Thyroid gland (tissue), 4 donors: ENCODE data around the gene LMX1B. TPM values are rescaled to one million over a fixed set of nuclear protein-coding genes. Genes with fewer than 3 reads are reported as not detected.

Experiments used
- DNase-seq, 2 donors: peaks; one replicate each; pipeline ENCODE4 v3.0.0-alpha.2; 2019
- H3K27ac ChIP-seq, 3 donors: fragments of 200-600 bp; sonication (generic); 1 replicate in 2 of 3; 2 replicates in 1 of 3; pipeline ENCODE4 v1.5.1; 2016 to 2019; ENCODE audit warnings: mild to moderate bottlenecking in 1 of 3, moderate library complexity in 1 of 3
- H3K27me3 ChIP-seq: fragments of 200-600 bp; sonication (generic); one replicate; pipeline ENCODE4 v1.5.1; 2019
- H3K36me3 ChIP-seq, 2 donors: fragments of 200-600 bp; sonication (generic); one replicate each; pipeline ENCODE4 v1.5.1; 2016 to 2019
- H3K4me1 ChIP-seq, 2 donors: fragments of 200-600 bp; sonication (generic); one replicate each; pipeline ENCODE4 v1.5.1; 2017 to 2019
- H3K4me3 ChIP-seq, 3 donors: fragments of 200-600 bp; sonication (generic); replicated peaks in 1 of 3; 1 replicate in 2 of 3; 2 replicates in 1 of 3; pipeline ENCODE4 v1.5.1; 2016; ENCODE audit warnings: mild to moderate bottlenecking in 1 of 3
- H3K9me3 ChIP-seq: fragments of 200-600 bp; sonication (generic); one replicate; pipeline ENCODE4 v1.5.1; 2017
- POLR2A ChIP-seq, 2 donors: fragments of 450-650 bp; IDR thresholded peaks; one replicate each; pipeline ENCODE4 v1.6.1; 2017; ENCODE audit warnings: antibody characterized with exemption in 2 of 2, mild to moderate bottlenecking in 2 of 2, moderate library complexity in 1 of 2
- WGBS, 2 donors: methylation state at CpG; one replicate each; pipeline ENCODE4 v1.1.5; 2017; 5-methylcytosine and 5-hydroxymethylcytosine counted together
- intact Hi-C: fragments of 100-400 bp; cut with DNase I; formaldehyde crosslinking; loops from one replicate; pipeline ENCODE4 v1.15.1; 2023
- total RNA-seq, 4 donors: library from RNA; depleted of rRNA; stranded (reverse); fragments of >200 nt; gene quantifications; one replicate each; pipeline ENCODE4 v1.2.3, GENCODE V29; 2016
- TF ChIP-seq, protein P1 (sequence below), 6 experiments: fragments of 200-600 bp in 3 of 6; fragments of 450-650 bp in 3 of 6; sonication (generic) in 3 of 6; IDR thresholded peaks; one replicate each; pipeline ENCODE4 v1.5.1; 2016 to 2019; ENCODE audit warnings: antibody characterized with exemption in 6 of 6, mild to moderate bottlenecking in 2 of 6, inconsistent platforms in 1 of 6, moderate library complexity in 1 of 6

Gene LMX1B
- total RNA-seq, 4 donors from 2014 or later: 0.68 to 5.5 (median 1.7) TPM

GRCh38 chr9:126612326-126612812, 1.4 kb upstream of the LMX1B start:
- no peaks in the 10 kb centered on the region for H3K27me3 ChIP-seq
- peaks cover 13 to 51% of the 10 kb centered on the region in 2 donors for H3K4me1 ChIP-seq
- peak overlapping the region in 1 of 3 donors; percentile 47 for H3K27ac ChIP-seq
- no peaks in the 10 kb centered on the region for H3K36me3 ChIP-seq
- WGBS, 2 donors: 0 to 20% methylated on average over 1 to 15 of the region's 54 CpGs
- intact Hi-C loops: loop anchor here (5.0 to 10.0 kb wide), 2 partner anchors 80 to 172 kb away; no protein-coding TSS in a partner anchor
- no peaks in the 10 kb centered on the region for H3K9me3 ChIP-seq
- no peak for TF ChIP-seq POLR2A (IDR thresholded peaks at IDR 0.05)
- TF ChIP-seq, protein P1, sequence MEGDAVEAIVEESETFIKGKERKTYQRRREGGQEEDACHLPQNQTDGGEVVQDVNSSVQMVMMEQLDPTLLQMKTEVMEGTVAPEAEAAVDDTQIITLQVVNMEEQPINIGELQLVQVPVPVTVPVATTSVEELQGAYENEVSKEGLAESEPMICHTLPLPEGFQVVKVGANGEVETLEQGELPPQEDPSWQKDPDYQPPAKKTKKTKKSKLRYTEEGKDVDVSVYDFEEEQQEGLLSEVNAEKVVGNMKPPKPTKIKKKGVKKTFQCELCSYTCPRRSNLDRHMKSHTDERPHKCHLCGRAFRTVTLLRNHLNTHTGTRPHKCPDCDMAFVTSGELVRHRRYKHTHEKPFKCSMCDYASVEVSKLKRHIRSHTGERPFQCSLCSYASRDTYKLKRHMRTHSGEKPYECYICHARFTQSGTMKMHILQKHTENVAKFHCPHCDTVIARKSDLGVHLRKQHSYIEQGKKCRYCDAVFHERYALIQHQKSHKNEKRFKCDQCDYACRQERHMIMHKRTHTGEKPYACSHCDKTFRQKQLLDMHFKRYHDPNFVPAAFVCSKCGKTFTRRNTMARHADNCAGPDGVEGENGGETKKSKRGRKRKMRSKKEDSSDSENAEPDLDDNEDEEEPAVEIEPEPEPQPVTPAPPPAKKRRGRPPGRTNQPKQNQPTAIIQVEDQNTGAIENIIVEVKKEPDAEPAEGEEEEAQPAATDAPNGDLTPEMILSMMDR (IDR thresholded peaks at IDR 0.05): no peak
- DNase-seq: no peak
- peak overlapping the region in 1 of 3 donors; percentile 45 for H3K4me3 ChIP-seq

DNA sequence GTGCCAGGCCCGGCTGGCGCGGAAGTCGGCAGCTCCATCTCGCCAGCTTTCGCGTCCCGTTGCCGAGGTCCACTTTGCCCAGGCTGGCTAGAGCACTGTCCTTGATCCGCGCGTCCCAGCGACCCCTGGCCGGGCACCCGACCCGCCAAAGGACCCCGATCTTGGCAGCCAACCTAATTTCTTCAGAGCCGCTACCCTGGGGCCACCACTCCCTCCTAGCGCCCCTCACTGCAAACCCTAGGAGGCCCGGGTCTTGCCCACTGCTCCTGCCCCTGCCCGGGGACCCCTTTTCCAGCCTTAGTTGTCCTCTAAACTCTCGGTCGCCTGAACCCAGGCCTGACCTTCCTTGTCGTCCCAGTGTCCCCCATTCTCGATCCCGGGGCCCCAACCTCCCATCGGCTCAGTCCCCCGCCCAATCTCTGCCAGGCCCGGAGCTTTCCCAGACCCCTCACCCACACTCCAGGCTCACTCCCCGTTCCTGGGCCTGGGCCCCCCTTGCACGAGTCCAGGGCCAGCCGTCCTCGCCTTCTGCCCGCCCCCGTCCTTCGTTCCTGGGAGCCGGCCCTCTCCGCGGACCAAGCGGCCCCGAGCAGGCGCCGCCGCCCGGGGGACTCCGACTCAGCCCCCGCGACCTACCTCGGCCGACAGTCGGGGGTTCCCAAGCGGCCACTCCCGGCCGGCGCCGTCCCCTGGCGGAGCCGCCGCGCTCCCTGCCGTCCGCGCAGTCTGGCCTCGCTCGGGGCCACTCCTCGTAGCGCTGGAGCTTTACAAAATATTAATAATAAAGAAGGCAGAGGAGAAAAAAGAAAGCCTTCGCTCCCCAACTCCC, 701 bp upstream of the LMX1B start:
- Histone ChIP-seq H3K27me3 (no peaks in the 10 kb centered on the region), H3K4me3 (peak overlapping the region in 2 of 3 donors; percentile 20 to 45), H3K9me3 (no peaks in the 10 kb centered on the region), H3K36me3 (no peaks in the 10 kb centered on the region), H3K27ac (peak overlapping the region in 1 of 3 donors; percentile 47), H3K4me1 (peaks cover 13 to 47% of the 10 kb centered on the region in 2 donors)
- TF ChIP-seq, protein P1 (IDR thresholded peaks at IDR 0.05): no peak
- no peak for TF ChIP-seq POLR2A (IDR thresholded peaks at IDR 0.05)
- intact Hi-C loops: loop anchor here (5.0 to 10.0 kb wide), 2 partner anchors 79 to 172 kb away; no protein-coding TSS in a partner anchor
- WGBS, 2 donors: 3 to 4% methylated on average over 21 to 51 of the region's 68 CpGs
- DNase-seq: no peak

GRCh38 chr9:126614088-126614454, 343 bp downstream of the LMX1B start:
- Histone ChIP-seq H3K36me3 (no peaks in the 10 kb centered on the region), H3K9me3 (no peaks in the 10 kb centered on the region), H3K27me3 (no peaks in the 10 kb centered on the region), H3K4me1 (peaks cover 13 to 52% of the 10 kb centered on the region in 2 donors), H3K4me3 (peak overlapping the region in 1 of 3 donors; percentile 10), H3K27ac (no peak overlapping the region)
- no CpG with 5 or more reads among the region's 64 CpGs for WGBS, 2 donors
- intact Hi-C loops: loop anchor here (5.0 to 10.0 kb wide), 2 partner anchors 78 to 171 kb away; no protein-coding TSS in a partner anchor
- TF ChIP-seq, protein P1 (IDR thresholded peaks at IDR 0.05): no peak
- DNase-seq: peak in 1 of 2 donors; percentile 20

DNA sequence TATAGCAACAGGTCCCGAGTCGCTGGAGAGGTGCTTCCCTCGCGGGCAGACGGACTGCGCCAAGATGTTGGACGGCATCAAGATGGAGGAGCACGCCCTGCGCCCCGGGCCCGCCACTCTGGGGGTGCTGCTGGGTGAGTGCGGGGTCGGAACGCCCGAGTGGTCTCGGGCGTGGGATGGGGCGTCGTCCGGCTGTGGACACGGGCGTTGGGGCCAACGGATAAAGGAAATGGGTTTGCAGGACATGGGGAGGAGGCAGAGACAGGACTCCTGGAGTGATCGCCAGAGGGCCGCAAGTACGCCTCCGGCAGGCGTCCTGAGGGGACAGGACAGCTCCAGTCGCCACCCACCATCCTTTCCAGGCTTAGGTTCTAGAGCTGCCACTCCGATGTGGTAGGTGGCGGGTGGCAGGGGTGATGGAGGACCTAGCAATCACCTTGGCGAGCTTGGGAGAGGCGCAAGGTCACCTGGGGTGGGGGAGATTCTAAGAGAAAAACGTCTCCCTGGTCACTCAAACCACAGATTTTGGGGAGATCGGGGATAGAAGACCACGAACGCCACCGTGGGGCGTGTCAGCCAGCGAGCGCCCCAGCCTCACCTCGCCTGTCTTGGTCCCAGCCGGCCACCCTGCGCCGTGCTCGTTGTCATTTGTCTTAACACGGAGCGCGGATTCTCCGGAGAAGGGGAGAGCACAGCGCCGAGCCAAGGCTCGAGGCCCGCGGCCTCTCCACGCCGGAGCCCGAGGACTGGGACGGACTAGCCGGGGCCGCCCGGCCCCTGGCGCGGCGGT, 922 bp downstream of the LMX1B start:
- H3K4me3 ChIP-seq: peak overlapping the region in 1 of 3 donors; percentile 10
- DNase-seq: no peak
- TF ChIP-seq, protein P1 (IDR thresholded peaks at IDR 0.05): no peak
- TF ChIP-seq POLR2A (IDR thresholded peaks at IDR 0.05): no peak
- H3K27ac ChIP-seq: no peak overlapping the region
- WGBS, 2 donors: 4 to 9% methylated on average over 10 to 30 of the region's 65 CpGs
- peaks cover 13 to 52% of the 10 kb centered on the region in 2 donors for H3K4me1 ChIP-seq
- intact Hi-C loops: loop anchor here (5.0 to 10.0 kb wide), 2 partner anchors 78 to 170 kb away; no protein-coding TSS in a partner anchor
- H3K27me3 ChIP-seq: no peaks in the 10 kb centered on the region
- H3K36me3 ChIP-seq: no peaks in the 10 kb centered on the region
- no peaks in the 10 kb centered on the region for H3K9me3 ChIP-seq
